ENCODE results near the gene C1QL3.

Gene C1QL3

GRCh38 chr10:16518822-16519221, 2.9 kb downstream of the C1QL3 start:
- H2BK12ac ChIP-seq (ENCODE audit: low read length) = no peak overlapping the region
- WGBS, 2 donors (ENCODE audit: extremely low coverage in 2 of 2, insufficient read length in 2 of 2, insufficient replicate concordance in 1 of 2) = no CpG with 5 or more reads among the region's 4 CpGs
- H3K14ac ChIP-seq (ENCODE audit: low read length) = no peak overlapping the region
- H3K9me3 ChIP-seq (replicated peaks in 1 of 2; ENCODE audit: control insufficient read depth in 2 of 2, insufficient read depth in 1 of 2, low read depth in 1 of 2, low read length in 2 of 2) = no peaks in the 10 kb centered on the region
- no peak overlapping the region for H3K23ac ChIP-seq (ENCODE audit: low read depth, low read length, poor library complexity)
- no peak overlapping the region for H3K4me2 ChIP-seq (ENCODE audit: insufficient read depth, low read length, poor library complexity, severe bottlenecking)
- no peak overlapping the region for H3K4ac ChIP-seq (ENCODE audit: low read length)
- no peak overlapping the region for H4K91ac ChIP-seq (ENCODE audit: low read depth, low read length, poor library complexity)
- no peak overlapping the region for H3K4me3 ChIP-seq (ENCODE audit: low read length in 2 of 2)
- no peak overlapping the region for H2BK120ac ChIP-seq (ENCODE audit: low read depth, low read length)
- H4K8ac ChIP-seq (ENCODE audit: low read depth, low read length) = no peak overlapping the region
- no peak overlapping the region for H2BK15ac ChIP-seq (ENCODE audit: low read length)
- H2BK5ac ChIP-seq (ENCODE audit: low read length) = no peak overlapping the region
- no peak overlapping the region for H3K27ac ChIP-seq (replicated peaks; ENCODE audit: low read length)
- no peak overlapping the region for H2AFZ ChIP-seq (ENCODE audit: low read length)
- H3K79me1 ChIP-seq (ENCODE audit: low read depth, low read length) = no peaks in the 10 kb centered on the region
- H3K27me3 ChIP-seq (ENCODE audit: control insufficient read depth in 3 of 3, insufficient read depth in 3 of 3, low read depth in 1 of 3, low read length in 3 of 3) = peaks cover 14 to 77% (median 37%) of the 10 kb centered on the region in 3 experiments
- H3K18ac ChIP-seq (ENCODE audit: low read length) = no peak overlapping the region
- no peak overlapping the region for H3K9ac ChIP-seq (ENCODE audit: low read depth, low read length, poor library complexity)
- peaks cover 0 to 13% of the 10 kb centered on the region in 2 donors for H3K4me1 ChIP-seq (ENCODE audit: control insufficient read depth in 2 of 2, insufficient read depth in 1 of 2, low read depth in 1 of 2, low read length in 2 of 2)
- no peak for DNase-seq (ENCODE audit: low spot score)
- H3K36me3 ChIP-seq (replicated peaks in 1 of 2; ENCODE audit: control insufficient read depth in 2 of 2, insufficient read depth in 2 of 2, low read length in 2 of 2) = no peaks in the 10 kb centered on the region
- no peak overlapping the region for H2AK5ac ChIP-seq (ENCODE audit: low read depth, low read length)

- H2BK12ac ChIP-seq (ENCODE audit: low read length) = no peak overlapping the region
- no peak overlapping the region for H2BK15ac ChIP-seq (ENCODE audit: low read length)
- H2AFZ ChIP-seq (ENCODE audit: low read length) = no peak overlapping the region
- H3K27ac ChIP-seq (replicated peaks; ENCODE audit: low read length) = no peak overlapping the region
- H4K8ac ChIP-seq (ENCODE audit: low read depth, low read length) = no peak overlapping the region
- no peaks in the 10 kb centered on the region for H3K36me3 ChIP-seq (replicated peaks in 1 of 2; ENCODE audit: control insufficient read depth in 2 of 2, insufficient read depth in 2 of 2, low read length in 2 of 2)
- no peak overlapping the region for H3K18ac ChIP-seq (ENCODE audit: low read length)
- H4K91ac ChIP-seq (ENCODE audit: low read depth, low read length, poor library complexity) = no peak overlapping the region
- no peaks in the 10 kb centered on the region for H3K79me1 ChIP-seq (ENCODE audit: low read depth, low read length)
- H3K9me3 ChIP-seq (replicated peaks in 1 of 2; ENCODE audit: control insufficient read depth in 2 of 2, insufficient read depth in 1 of 2, low read depth in 1 of 2, low read length in 2 of 2) = no peaks in the 10 kb centered on the region
- no CpG with 5 or more reads among the region's 9 CpGs for WGBS, 2 donors (ENCODE audit: extremely low coverage in 2 of 2, insufficient read length in 2 of 2, insufficient replicate concordance in 1 of 2)
- H3K27me3 ChIP-seq (ENCODE audit: control insufficient read depth in 3 of 3, insufficient read depth in 3 of 3, low read depth in 1 of 3, low read length in 3 of 3) = peaks cover 0 to 5% (median 0%) of the 10 kb centered on the region in 3 experiments
- H3K4me1 ChIP-seq (ENCODE audit: control insufficient read depth in 2 of 2, insufficient read depth in 1 of 2, low read depth in 1 of 2, low read length in 2 of 2) = peaks cover 0 to 2% of the 10 kb centered on the region in 2 donors
- H3K23ac ChIP-seq (ENCODE audit: low read depth, low read length, poor library complexity) = no peak overlapping the region
- H3K4ac ChIP-seq (ENCODE audit: low read length) = no peak overlapping the region
- no peak overlapping the region for H3K4me2 ChIP-seq (ENCODE audit: insufficient read depth, low read length, poor library complexity, severe bottlenecking)
- H2AK5ac ChIP-seq (ENCODE audit: low read depth, low read length) = no peak overlapping the region
- H2BK120ac ChIP-seq (ENCODE audit: low read depth, low read length) = no peak overlapping the region
- H3K9ac ChIP-seq (ENCODE audit: low read depth, low read length, poor library complexity) = no peak overlapping the region
- no peak overlapping the region for H2BK5ac ChIP-seq (ENCODE audit: low read length)
- no peak for DNase-seq (ENCODE audit: low spot score)
- no peak overlapping the region for H3K4me3 ChIP-seq (ENCODE audit: low read length in 2 of 2)
- H3K14ac ChIP-seq (ENCODE audit: low read length) = no peak overlapping the region
Observed at GRCh38 chr10:16510843-16511242, 10.8 kb downstream of the C1QL3 start.

DNA sequence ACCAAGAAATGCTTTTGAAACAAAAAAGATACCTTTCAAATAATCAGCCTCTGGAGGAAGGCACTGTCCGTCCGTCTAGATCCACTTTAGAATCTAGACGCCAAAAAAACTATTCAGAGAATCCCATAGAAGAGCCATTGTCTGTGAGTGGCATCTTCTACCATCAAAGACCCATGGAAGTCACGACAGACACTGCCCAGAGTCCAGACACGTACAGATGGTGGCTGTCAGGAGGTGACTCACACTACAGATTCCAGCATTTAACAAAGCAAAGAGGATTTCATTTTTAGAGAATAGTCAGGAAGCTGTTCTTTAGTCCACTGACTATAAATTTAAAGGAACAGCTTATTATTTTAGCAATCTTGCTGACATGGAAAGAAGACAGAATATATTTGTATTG, 11.7 kb downstream of the C1QL3 start:
- no peak overlapping the region for H2BK12ac ChIP-seq (ENCODE audit: low read length)
- H3K36me3 ChIP-seq (replicated peaks in 1 of 2; ENCODE audit: control insufficient read depth in 2 of 2, insufficient read depth in 2 of 2, low read length in 2 of 2) = no peaks in the 10 kb centered on the region
- WGBS, 2 donors (ENCODE audit: extremely low coverage in 2 of 2, insufficient read length in 2 of 2, insufficient replicate concordance in 1 of 2) = no CpG with 5 or more reads among the region's 5 CpGs
- H3K27me3 ChIP-seq (ENCODE audit: control insufficient read depth in 3 of 3, insufficient read depth in 3 of 3, low read depth in 1 of 3, low read length in 3 of 3) = peaks cover 0 to 5% (median 0%) of the 10 kb centered on the region in 3 experiments
- no peak overlapping the region for H3K9ac ChIP-seq (ENCODE audit: low read depth, low read length, poor library complexity)
- no peak overlapping the region for H3K23ac ChIP-seq (ENCODE audit: low read depth, low read length, poor library complexity)
- no peak overlapping the region for H3K4me3 ChIP-seq (ENCODE audit: low read length in 2 of 2)
- no peak overlapping the region for H2BK15ac ChIP-seq (ENCODE audit: low read length)
- H2BK120ac ChIP-seq (ENCODE audit: low read depth, low read length) = no peak overlapping the region
- no peak overlapping the region for H3K4ac ChIP-seq (ENCODE audit: low read length)
- no peak overlapping the region for H3K18ac ChIP-seq (ENCODE audit: low read length)
- no peak overlapping the region for H3K27ac ChIP-seq (replicated peaks; ENCODE audit: low read length)
- H3K79me1 ChIP-seq (ENCODE audit: low read depth, low read length) = no peaks in the 10 kb centered on the region
- H4K91ac ChIP-seq (ENCODE audit: low read depth, low read length, poor library complexity) = no peak overlapping the region
- no peak overlapping the region for H4K8ac ChIP-seq (ENCODE audit: low read depth, low read length)
- no peaks in the 10 kb centered on the region for H3K9me3 ChIP-seq (replicated peaks in 1 of 2; ENCODE audit: control insufficient read depth in 2 of 2, insufficient read depth in 1 of 2, low read depth in 1 of 2, low read length in 2 of 2)
- no peak overlapping the region for H2AFZ ChIP-seq (ENCODE audit: low read length)
- no peak for DNase-seq (ENCODE audit: low spot score)
- H3K4me2 ChIP-seq (ENCODE audit: insufficient read depth, low read length, poor library complexity, severe bottlenecking) = no peak overlapping the region
- no peak overlapping the region for H3K14ac ChIP-seq (ENCODE audit: low read length)
- H2AK5ac ChIP-seq (ENCODE audit: low read depth, low read length) = no peak overlapping the region
- H2BK5ac ChIP-seq (ENCODE audit: low read length) = no peak overlapping the region
- H3K4me1 ChIP-seq (ENCODE audit: control insufficient read depth in 2 of 2, insufficient read depth in 1 of 2, low read depth in 1 of 2, low read length in 2 of 2) = peaks cover 0 to 2% of the 10 kb centered on the region in 2 donors

DNA sequence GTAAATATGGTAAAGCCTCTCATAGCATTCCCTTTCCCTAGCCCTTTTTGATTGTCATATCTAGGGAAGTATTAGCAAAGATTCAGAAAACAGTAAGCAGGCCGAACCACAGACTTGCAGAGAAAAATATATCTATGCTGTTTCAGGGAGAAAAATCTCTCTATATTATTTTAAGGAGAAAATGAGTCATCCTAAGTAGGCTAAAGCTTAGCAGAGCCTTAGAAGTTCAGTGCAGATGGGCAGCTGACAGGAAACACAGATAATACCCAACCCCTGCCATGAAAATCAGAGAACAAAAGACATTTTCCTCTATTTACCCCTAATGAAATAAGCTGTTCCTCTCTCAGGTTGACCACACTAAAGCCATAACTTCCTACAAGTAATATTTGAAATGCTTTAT, 16.5 kb downstream of the C1QL3 start:
- Histone ChIP-seq H4K8ac (ENCODE audit: low read depth, low read length) (no peak overlapping the region), H2AK5ac (ENCODE audit: low read depth, low read length) (no peak overlapping the region), H3K18ac (ENCODE audit: low read length) (no peak overlapping the region), H2AFZ (ENCODE audit: low read length) (no peak overlapping the region), H3K14ac (ENCODE audit: low read length) (no peak overlapping the region), H3K4ac (ENCODE audit: low read length) (no peak overlapping the region), H3K4me3 (ENCODE audit: low read length in 2 of 2) (no peak overlapping the region), H3K27me3 (ENCODE audit: control insufficient read depth in 3 of 3, insufficient read depth in 3 of 3, low read depth in 1 of 3, low read length in 3 of 3) (no peaks in the 10 kb centered on the region), H3K4me1 (ENCODE audit: control insufficient read depth in 2 of 2, insufficient read depth in 1 of 2, low read depth in 1 of 2, low read length in 2 of 2) (peaks cover 0 to 2% of the 10 kb centered on the region in 2 donors), H3K79me1 (ENCODE audit: low read depth, low read length) (no peaks in the 10 kb centered on the region), H3K9ac (ENCODE audit: low read depth, low read length, poor library complexity) (no peak overlapping the region), H4K91ac (ENCODE audit: low read depth, low read length, poor library complexity) (no peak overlapping the region), H3K27ac (replicated peaks; ENCODE audit: low read length) (no peak overlapping the region), H3K36me3 (replicated peaks in 1 of 2; ENCODE audit: control insufficient read depth in 2 of 2, insufficient read depth in 2 of 2, low read length in 2 of 2) (no peaks in the 10 kb centered on the region), H3K4me2 (ENCODE audit: insufficient read depth, low read length, poor library complexity, severe bottlenecking) (no peak overlapping the region), H3K9me3 (replicated peaks in 1 of 2; ENCODE audit: control insufficient read depth in 2 of 2, insufficient read depth in 1 of 2, low read depth in 1 of 2, low read length in 2 of 2) (no peaks in the 10 kb centered on the region), H2BK12ac (ENCODE audit: low read length) (no peak overlapping the region), H3K23ac (ENCODE audit: low read depth, low read length, poor library complexity) (no peak overlapping the region), H2BK5ac (ENCODE audit: low read length) (no peak overlapping the region), H2BK120ac (ENCODE audit: low read depth, low read length) (no peak overlapping the region), H2BK15ac (ENCODE audit: low read length) (no peak overlapping the region)
- no peak for DNase-seq (ENCODE audit: low spot score)
- no CpG with 5 or more reads among the region's 1 CpG for WGBS, 2 donors (ENCODE audit: extremely low coverage in 2 of 2, insufficient read length in 2 of 2, insufficient replicate concordance in 1 of 2)
